Measurements from ENCODE around the gene SCUBE3.

GRCh38 chr6:35267446-35267845, 53.7 kb downstream of the SCUBE3 start:
- TF ChIP-seq TAF1 (IDR thresholded peaks at IDR 0.05; ENCODE audit: low read depth, low read length) (no peak), POLR2A (IDR thresholded peaks at IDR 0.05; ENCODE audit: low read depth, low read length) (no peak), POLR2AphosphoS5 (IDR thresholded peaks at IDR 0.05; ENCODE audit: low read depth, low read length) (no peak), SPI1 (IDR thresholded peaks at IDR 0.05; ENCODE audit: low read depth, low read length) (no peak), POU2F2 (IDR thresholded peaks at IDR 0.05; ENCODE audit: low read depth, low read length) (no peak)

All from GM12891 (cell line).